ENCODE results near the gene PRDM1.

GRCh38 chr6:106100755-106101154 lies 14.6 kb downstream of the PRDM1 start:
- TF ChIP-seq, protein P1, sequence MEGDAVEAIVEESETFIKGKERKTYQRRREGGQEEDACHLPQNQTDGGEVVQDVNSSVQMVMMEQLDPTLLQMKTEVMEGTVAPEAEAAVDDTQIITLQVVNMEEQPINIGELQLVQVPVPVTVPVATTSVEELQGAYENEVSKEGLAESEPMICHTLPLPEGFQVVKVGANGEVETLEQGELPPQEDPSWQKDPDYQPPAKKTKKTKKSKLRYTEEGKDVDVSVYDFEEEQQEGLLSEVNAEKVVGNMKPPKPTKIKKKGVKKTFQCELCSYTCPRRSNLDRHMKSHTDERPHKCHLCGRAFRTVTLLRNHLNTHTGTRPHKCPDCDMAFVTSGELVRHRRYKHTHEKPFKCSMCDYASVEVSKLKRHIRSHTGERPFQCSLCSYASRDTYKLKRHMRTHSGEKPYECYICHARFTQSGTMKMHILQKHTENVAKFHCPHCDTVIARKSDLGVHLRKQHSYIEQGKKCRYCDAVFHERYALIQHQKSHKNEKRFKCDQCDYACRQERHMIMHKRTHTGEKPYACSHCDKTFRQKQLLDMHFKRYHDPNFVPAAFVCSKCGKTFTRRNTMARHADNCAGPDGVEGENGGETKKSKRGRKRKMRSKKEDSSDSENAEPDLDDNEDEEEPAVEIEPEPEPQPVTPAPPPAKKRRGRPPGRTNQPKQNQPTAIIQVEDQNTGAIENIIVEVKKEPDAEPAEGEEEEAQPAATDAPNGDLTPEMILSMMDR (IDR thresholded peaks at IDR 0.05): no peak
- no peak for TF ChIP-seq POLR2A (IDR thresholded peaks at IDR 0.05)

Measured in uterus (tissue), 2 donors.